GM21576 (cell line): Measurements from ENCODE around the gene TVP23A.
A peak's percentile ranks its signal among the peaks of the same experiment; 100 is the strongest.
"Not testable (repeated sequence)": the region's sequence is repeated elsewhere in the genome, so short reads cannot be mapped to it uniquely, and the experiment has no call there.

Experiments used
- ATAC-seq: cut with Tn5 transposase; IDR thresholded peaks from one replicate; pipeline ENCODE4 v1.9.1; 2021; ENCODE audit warnings: mild to moderate bottlenecking, moderate library complexity; ENCODE audit not compliant: unreplicated experiment

TVP23A gene

GRCh38 chr16:10836174-10836853 is 17.7 kb upstream of the TVP23A start:
- ATAC-seq: no peak

DNA sequence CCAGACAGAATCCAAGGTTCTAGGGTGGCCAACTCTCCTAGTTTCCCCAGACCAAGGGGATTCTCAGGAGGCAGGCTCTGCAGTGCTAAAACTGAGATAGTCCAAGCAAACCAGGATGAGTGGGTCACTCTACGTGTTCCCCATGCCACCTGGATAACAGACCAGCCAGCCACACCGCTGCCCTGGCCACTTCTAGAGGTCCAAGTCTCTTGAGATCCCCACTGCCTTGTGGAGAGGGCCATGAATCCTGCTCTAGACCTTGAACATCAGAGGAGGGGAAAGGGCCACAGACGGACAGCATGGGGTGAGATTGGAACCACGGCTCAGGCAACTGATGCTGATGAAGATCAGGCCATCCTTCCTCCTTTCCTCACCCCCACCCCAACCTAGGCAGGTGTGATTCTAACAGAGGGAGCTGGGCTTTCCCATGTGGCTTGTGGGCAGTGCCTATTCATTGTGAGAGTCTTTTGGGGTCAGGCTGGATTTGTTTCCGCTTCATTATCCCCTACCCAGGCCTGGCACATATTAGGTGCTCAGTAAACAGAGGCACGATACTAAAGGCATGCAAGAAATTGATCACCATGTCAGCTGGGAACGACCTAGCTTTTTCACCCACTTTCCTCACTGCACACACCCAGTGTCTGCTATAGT is 16.8 kb upstream of the TVP23A start:
- no peak for ATAC-seq

DNA sequence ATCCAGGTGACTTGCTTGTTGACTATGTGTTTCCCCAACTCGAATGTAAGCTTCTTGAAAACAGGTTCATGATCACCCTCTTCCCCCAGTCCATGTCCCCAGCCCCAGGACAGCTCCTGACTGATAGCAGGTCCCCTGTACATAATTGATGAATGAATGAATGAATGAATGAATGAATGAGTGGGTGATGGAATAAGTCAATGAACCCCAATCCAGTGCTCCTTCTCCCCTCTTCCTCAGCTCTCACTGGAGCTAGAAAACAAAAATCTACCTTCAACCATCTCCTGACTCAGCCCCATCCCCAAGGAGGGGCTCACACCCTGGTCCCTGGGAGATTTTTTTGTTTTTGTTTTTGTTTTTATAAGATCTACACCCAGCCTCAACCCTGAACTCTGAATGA is 16.2 kb upstream of the TVP23A start:
- no peak for ATAC-seq

DNA sequence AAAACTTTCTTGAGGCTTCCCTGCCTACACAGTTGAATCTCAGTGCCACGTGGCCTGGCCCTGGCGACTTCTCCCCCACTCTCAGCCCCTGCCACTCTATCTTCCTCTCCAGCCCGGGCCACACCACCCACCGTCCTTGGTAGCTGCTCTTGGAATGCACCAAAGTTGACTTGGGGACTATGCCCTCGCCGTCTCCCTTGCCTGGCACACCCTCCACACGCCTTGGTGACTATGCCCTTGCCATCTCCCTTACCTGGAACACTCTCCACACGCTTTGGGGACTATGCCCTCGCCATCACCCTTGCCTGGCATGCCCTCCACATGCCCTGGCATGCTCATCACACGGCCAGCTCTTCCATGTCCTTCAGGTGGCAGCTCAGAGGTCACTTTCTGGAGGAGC is 15.5 kb upstream of the TVP23A start:
- no peak for ATAC-seq

- no peak for ATAC-seq
Observed at GRCh38 chr16:10833271-10833670, 14.7 kb upstream of the TVP23A start.

GRCh38 chr16:10831894-10832886 is 13.6 kb upstream of the TVP23A start:
- ATAC-seq: no peak

GRCh38 chr16:10830240-10830639 is 11.6 kb upstream of the TVP23A start:
- ATAC-seq: not testable (repeated sequence)

DNA sequence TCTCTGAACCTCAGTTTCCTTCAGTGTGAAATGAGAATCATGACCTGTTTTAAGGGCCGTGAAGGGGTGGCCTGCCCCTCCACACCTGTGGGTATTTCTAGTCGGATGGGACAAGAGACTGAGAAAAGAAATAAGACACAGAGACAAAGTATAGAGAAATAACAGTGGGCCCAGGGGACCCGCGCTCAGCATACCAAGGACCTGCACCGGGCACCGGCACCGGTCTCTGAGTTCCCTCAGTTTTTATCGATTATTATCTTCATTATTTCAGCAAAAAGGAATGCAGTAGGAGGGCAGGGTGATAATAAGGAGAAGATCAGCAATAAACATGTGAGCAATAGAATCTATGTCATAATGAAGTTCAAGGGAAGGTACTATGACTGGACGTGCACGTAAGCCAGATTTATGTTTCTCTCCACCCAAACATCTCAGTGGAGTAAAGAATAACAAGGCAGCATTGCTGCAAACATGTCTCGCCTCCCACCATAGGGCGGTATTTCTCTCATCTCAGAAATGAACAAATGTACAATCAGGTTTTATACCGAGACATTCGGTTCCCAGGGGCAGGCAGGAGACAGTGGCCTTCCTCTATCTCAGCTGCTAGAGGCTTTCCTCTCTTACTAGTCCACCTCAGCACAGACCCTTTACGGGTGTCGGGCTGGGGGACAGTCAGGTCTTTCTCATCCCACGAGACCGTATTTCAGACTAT is 10.9 kb upstream of the TVP23A start:
- not testable (repeated sequence) for ATAC-seq

DNA sequence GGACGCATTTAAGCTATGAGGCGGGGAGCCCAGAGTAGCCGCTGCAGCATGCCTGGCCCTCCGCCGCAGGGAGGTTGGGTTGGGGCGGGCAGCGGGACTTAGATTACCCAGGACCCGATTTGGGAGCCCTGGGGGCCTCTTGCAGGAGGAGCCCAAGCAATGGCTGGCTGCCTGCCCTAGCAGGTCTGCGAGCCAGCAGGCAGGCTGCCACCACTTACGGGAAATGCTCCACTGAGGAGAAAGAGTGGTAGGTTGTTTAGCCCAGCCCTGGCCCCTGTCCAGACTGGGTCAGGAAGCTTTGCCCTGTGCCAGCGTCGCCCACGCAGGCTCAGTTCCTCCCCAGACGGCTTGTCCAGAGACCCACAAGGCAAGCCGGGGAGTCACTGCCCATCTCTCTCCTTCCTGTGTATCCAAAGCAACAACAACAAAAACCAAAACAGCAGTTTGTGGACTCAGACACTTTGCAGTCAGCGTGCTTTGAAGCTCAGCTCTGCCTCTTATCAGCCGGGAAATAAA is 10.3 kb upstream of the TVP23A start:
- no peak for ATAC-seq

- ATAC-seq: no peak
Observed at GRCh38 chr16:10827691-10828341, 9.2 kb upstream of the TVP23A start.

- no peak for ATAC-seq
Observed at GRCh38 chr16:10824111-10824893, 5.7 kb upstream of the TVP23A start.

DNA sequence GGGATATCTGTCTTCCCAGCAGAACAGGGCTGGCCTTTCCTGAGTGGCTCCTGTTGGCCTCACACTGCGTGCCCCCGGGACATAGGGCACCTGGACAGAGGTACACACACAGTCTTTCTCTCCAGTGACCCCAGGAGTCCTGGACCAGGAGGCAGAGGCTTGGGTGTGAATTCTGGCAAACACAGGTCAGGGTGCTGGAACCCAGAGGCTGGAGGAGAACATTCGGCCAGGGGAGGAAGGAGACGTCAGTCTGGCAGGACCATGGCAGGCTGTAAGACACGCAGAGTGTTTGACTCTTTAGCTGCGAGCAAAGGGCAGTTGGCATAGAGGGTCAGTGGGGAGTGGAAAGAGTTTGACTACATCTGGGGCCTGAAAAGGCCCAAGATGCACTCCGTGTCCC is 4.1 kb upstream of the TVP23A start:
- no peak for ATAC-seq

DNA sequence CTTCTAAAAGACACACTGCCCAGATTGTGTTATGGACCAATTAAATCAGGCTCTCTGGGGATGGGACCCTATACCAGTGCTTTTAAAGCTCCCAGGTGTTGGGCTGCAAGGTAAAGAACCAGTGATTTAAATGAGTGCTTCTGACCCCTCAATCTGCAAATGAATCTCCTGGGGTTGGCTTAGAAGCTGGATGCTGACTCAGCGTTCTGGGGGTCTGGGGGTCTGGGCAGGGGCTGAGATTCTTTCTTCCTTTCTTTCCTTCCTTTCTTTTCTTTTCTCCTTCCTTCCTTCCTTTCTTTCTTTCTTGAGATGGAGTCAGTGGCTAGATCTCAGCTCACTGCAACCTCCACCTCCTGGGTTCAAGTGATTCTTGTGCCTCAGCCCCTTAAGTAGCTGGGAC is 2.0 kb upstream of the TVP23A start:
- ATAC-seq: no peak

GRCh38 chr16:10817514-10817913 is 1.1 kb downstream of the TVP23A start:
- ATAC-seq: no peak

DNA sequence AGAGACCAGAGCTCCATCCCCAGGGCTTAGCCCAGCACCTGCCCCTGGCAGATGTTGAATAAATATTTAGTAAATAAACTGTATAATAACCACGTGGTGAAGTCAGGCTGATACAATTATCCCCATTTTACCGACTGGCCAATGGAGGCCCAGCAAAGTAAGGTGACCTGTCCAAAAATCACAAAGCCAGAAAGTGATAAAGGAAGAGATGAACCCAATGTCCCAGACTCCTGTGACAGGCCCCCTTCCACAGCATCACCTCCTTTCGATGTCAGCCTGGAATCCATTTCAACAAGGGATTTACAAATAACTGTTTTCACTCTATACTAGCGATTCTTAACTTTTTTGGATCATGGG is 5.5 kb downstream of the TVP23A start:
- ATAC-seq: no peak

DNA sequence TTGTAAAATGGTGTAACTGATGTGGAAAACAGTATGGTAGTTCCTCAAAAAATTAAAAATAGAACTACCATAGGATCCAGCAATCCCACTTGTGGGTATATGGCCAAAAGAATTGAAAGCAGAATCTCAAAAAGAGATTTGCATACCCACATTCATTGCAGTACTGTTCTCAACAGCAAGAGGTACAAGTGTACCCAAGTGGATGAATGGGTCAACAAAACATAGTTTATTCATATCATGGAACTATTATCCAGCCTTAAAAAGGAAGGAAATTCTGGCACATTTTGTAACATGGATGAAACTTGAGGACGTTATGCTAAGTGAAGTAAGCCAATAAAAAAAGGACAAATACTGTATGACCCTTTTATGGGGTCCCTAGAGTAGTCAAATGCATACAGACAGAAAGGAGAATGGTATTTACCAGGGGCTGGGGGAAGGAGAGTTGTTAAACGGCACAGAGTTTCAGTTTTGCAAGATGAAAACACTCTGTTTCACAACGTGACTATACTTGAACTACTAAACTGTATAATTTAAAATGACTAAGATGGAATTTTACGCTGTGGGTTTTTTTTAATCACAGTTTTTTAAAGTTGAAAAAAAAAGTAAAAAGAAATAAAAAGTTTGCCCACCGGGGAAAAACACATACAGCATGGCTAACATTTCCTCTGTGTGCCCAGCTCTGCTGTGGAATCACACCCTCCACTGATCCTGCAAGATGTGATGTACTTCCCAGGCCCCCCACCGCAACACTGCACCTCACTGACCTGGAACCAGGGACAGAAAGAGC is 6.1 kb downstream of the TVP23A start:
- peak; percentile 58 for ATAC-seq

DNA sequence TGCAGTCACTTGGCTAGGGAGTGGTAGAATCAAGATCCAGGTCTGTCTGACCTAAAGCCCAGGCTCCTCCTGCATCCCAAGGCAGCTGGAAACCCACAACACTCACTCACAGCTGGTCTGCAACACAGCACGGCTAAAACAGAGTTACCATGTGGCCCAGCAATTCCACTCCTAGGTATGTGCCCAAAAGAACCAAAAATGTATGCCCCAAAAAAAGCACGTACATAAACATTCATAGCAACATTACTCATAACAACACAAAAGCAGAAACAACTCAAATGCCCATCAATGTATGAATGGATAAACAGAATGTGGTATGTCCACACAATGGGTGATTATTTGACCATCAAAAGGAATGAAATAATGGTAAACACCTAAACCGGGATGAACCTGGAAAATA is 8.9 kb downstream of the TVP23A start:
- ATAC-seq: no peak

DNA sequence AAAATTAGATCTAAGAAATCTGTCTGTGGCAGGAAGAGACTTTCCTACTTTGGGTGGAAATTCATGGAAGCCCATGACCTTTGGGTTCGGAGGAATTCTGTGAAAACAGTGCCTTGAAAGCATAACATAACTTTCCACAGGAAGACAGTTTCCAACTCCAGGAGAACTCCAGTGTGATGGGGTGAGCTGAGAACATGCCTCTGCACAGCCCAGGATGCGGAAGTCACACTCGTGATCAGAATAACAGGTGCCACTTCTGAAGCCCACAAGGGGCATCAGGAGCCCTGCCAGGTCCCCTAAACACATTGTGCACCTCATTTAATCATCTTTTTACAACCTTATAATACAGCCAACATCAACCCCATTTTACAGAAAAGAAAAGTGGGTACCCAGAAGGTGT is 9.7 kb downstream of the TVP23A start:
- no peak for ATAC-seq

- ATAC-seq: no peak
Observed at GRCh38 chr16:10808218-10808617, 10.4 kb downstream of the TVP23A start.
